NCI-H128 (cell line): ENCODE data around the gene TENM4.
"Not testable (repeated sequence)": the region's sequence is repeated elsewhere in the genome, so short reads cannot be mapped to it uniquely, and the experiment has no call there.

Experiments used
- DNase-seq: peaks from one replicate; lab custom pipeline; 2025; ENCODE audit not compliant: unreplicated experiment; lab: John Stamatoyannopoulos, UW

The TENM4 gene

DNA sequence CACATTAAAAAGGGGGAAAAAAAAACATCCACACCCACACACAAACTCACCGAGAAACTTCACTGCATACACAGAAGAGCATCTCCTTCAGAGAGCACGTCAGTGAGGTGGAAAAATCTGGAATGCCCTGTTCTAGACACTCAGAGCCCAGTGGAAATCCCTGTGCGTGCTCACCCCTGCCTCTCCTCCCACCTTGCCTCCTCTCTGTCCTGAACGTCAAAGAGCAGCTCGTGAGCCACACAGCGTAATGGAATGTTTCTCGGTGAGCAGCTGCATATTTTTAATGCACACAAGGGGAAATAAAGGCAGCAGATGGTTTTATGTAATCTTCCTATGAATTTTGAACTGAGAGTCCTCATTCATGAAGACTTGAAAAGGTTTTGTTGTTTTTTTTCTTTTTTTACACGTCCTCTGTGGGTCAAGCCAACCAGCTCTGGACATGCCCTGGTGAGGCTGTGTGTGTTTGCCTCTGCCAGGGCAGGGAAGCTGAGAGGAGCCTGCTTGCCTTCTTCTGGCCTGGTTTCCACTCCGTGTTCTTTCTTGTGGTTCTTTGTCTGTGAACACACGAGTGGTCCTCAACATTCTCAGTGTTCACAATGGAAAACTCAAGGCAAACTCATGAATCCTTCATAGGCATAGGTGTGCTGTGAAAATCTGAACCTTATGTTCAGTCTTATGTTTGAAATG is 219.2 kb downstream of the TENM4 start:
- no peak for DNase-seq

DNA sequence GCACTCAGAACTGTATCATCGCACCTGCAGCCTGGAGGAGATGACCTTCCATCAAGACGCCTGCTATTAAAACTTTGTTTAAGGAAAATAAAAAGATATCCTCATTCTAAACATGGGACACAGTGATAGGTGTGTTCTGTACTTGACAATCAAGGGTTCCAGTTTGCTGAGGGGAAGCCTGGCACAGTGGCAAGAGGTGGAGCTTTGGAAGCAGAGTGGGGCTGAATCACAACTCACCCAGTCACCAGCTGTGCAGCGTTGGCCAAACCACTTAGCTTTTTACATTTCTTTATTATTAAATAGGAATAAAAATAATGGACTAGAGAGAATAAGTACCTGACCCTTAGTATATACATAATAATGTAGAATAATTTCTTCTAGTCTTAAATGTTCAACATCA is 220.7 kb downstream of the TENM4 start:
- DNase-seq, result no peak

DNA sequence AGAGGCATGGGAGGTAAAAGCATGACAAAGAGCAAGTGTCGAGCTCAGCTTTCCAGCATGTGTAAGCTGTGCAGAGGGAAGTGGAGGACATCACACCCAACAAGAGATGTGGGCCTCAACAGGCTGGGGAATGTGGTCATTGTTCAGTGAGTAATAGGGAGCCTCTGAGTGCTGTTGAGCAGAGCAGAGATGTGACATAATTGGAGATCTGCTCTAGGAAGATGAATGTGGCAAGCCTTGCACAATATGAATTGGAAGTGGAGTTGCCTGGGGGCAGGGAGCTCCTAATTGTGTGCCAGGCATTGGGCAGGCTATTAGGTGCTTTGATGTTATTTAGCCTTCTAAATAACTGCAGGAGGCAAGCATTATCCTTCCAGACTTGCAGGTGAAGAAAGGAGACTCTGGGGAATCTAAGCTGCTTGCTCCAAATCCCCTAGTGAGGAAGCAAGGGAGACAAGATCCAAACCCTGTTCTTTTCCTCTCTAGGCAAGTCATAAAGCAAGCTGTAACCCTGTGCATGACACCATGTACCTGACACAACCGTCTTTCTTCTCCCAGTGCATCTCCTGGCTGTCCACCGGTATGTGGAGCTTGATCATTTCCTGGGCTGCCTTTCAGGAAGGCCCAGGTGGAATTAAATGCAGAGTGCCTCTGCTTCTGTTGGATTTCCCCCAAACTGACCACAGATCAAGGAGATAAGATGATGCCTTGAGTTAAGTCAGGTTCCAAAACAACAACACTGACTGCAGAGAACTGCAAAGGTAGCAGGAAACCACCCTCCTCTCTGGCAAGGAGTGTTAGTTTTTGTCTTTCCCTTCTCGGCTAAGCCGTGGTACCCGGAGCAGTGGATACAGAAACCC is 221.4 kb downstream of the TENM4 start:
- no peak for DNase-seq

DNA sequence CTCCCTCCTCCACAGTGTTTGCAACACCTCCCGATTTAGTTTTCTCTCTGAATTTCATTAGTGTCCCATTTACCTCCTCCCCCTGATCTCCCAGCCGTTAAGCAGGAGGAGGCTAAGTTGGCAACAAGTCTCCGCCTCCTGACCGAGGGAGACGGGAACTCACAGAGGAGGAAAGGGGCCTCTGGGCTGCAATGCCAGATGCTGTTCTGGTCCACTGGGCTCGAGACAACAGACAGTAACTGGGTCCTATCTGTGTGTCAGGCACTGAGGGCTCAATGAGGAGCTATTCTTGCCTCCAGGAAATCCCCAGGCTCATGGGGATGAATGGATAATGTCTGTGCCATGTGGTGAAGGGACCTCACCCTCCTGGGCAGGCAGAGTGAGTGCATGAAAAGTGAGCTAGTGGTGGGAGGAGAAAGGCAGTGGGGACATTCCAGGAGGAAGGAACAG is 228.1 kb downstream of the TENM4 start:
- no peak for DNase-seq

DNA sequence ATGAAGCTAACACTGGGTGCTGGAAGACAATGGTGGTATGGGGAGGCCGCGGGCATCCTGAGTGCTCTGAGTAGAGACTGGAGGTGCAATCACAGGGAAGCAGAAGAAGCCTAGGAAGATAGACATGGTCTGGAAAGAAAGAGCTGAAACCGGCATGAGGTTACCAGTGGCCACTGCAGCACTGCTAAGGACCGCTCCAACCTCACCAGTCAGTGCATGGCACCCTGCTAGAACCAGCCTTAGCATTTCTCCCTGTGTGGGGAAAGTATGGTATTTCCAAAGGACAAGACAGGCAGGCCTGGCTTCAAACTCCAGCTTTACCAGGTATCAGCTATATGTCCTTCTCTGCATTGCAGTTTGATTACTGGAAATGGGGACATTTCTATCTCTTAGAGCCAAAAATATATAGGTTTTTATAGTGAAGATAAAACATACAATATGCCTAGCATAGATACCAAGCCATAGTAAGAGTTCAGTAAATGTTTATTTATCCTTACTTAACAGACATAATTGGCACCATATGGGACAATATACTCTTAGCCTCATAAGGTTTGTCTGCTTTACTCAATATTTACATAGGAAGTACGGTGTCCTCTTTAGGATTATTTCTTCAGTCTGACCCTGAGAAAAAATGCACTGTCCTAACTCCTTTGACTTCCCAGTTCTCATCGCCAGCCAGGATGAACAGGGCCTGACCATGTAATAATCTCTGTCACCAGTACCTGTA is 231.1 kb downstream of the TENM4 start:
- DNase-seq, result no peak

DNA sequence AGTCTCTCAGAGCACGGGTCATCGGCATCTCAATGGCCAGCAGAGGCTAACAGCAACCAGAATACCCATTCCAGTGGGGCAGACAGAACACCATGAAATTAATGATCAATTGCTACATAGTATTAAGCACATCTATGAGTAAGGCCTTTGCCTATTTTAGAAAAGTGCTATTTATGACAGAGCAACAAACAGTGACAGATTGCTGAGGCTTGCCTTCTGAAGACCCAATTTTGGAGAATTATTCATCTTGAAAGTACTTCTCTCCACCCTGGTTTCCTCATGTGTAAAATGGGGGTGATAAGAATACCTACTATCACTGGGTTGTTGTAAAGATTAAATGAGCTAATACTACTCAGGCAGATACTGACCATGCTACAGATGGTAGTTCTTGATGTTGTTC is 232.7 kb downstream of the TENM4 start:
- no peak for DNase-seq

DNA sequence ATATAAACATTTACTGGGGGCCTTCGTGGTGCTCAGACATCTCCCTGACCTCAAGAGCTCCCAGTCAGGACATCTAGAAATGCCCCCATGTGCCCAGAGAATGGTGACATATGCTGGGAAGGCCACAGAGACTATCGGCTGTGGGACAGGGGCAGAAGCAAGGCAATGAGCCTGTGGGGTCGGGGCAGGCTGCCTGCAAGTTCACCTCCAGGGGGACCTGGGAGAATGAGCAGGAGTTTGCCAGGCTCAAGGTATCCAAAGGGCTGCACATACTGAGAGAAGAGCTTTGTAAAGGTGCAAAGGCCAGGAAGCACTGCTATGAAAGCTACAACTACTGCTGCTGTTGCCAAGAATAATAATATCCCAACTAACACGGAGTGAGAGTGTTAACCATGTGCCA is 233.9 kb downstream of the TENM4 start:
- DNase-seq, result no peak

DNA sequence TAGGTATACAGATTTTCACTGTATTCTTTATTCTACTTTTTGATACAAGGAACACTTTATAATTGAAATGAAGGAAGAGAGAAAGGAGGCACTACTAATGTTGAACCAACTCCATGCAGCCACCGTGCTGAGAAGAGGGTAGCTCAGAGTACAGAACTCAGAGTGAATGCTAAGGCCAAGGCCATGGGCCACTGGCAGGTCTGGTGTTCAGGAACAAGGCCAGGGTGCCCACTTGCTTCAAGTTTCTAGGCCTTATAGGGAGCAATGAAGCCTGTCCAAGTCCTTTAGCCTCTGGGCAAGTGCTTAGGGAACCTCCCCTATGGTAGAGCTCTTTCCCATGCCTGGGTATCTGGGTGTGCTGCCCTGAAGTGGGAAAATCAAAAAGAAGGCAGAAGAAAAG is 235.0 kb downstream of the TENM4 start:
- no peak for DNase-seq

DNA sequence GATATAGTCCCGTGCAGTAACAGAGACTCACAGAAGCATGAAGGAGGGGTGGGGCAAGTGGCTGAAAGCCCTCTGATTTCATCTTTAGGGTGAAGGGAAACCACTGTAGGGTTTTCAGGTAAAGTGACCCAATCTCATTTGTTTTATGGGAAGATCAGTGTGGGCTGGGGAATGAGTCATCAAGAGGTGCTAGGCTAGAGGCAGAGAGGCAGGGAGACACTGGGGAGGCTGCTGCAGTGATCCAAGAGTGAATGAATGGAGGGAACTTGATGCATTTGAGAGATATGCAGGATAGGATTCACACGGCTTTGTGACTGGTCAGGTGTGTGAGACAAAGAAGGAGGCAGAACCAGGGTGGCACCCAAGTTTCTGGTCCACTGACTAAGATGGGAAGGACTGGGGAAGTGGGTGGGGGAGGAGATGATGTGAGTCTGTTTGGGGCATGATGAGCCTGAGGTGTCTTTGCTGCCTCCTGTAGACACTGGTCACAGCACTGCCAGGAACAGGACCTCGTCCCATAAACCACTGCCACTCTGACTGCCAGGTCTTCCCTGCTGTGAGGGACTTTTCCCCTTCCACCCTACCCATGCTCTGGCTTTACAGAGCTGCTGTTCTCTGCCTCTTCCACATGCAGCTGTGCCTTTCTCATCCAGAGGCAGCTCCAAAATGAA is 239.0 kb downstream of the TENM4 start:
- DNase-seq, result no peak

DNA sequence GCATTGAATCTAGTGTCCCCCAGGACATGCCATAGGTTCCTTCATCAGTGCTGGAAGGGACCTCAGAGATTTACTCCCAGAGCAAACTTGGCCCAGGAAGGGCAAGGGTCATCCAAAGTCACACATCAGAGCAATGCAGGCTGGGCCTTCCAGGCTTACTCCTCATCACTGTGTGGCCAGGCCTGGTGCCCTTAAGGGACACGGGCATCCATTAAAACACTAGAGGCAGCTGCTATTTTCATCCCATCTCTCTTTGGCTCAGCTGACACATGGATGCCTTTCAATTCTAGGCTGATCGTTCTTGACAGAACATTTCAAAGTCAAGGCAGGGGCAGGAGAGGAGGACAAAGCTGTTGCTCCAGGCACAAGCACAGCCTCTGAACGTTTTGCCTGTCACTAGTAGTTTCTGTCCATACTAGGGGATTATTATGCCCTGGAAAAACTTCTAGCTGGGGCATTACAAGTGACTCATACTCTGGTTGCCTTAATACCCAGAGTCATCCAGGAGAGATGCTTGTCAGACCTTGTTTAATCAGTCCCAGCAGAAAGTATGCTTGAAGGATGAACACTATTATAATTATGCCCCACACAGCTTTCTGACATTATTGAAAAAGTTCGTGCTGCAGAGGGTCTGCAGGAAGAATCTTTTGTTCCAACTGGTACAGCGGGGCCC is 240.3 kb downstream of the TENM4 start:
- no peak for DNase-seq

DNA sequence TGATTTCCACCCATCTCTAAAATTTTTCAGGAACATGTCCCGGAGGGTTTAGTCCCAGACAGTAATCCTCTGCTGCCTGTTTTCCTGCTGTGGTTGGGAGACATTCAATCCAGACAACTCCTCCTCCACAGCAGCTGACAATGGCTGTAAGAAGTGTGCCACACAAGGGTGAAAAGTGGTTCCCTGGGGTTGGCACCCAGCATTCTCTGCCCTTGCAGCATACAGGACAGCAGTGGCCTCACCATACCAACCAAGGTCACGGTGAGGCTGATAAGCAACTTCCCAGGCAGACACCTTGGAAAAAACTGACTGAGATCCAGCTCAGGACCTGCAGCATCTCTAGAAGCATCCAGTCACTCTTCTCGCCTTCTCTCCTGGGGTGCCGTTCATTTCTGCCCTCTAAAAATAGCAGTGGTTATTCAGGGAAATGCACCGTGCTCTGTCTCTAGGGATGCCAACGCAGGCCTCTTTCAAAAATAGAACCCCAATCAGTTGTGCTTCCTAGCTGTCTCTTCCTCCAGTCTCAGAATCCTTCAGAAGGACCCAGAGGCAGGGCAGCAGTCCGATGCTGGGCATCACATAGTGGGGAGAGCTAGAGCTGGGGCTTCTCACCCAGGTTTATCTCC is 241.0 kb downstream of the TENM4 start:
- no peak for DNase-seq

DNA sequence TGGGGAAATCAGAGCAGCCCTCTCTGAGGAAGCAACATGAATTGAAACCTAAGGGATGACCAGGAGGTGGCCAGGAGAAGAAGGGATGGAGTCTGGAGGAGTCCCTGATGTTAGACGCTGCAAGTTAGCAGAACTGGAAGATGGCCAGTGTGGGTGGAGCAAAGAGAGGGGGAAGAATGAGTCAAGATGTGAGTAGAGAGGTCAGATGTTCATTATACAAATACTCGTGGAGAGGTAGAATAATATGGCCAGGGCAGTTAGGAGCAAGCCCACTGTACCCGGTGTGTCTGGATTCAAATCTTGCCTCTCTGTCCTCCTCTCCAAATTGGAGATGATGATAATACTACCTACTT is 242.0 kb downstream of the TENM4 start:
- no peak for DNase-seq

DNA sequence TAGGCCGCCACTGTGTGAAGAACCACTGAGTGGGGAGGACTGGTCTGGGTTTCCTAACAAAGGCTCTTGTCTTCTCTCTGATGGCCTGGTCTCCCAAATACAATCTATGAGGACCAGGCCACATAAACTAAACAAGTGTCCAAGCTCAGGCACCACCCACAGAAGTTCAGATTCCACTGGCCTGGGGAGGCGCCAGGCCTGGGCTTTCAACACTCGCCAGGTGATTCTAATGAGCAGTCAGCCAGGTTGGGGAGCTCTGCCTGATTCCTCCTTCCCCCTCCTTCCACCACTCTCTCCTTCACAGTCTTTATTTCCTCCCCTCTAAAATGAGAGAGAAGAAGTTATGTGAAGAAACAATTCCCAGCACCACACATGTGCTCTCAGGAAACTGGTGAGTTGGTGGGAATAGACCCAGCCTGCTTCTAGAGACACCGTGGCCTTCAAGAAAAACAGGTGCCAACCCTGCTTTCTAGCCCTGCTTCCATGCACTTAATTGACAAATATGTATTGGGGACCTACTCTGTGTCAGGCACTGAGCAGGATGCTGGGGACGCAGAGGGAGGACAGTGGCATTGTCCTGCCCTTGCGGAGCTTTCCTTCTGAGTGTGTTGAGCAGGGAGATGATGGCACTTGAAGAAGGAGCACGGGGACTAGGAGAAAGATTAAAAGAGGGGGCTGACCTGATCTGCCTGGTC is 242.5 kb downstream of the TENM4 start:
- no peak for DNase-seq

DNA sequence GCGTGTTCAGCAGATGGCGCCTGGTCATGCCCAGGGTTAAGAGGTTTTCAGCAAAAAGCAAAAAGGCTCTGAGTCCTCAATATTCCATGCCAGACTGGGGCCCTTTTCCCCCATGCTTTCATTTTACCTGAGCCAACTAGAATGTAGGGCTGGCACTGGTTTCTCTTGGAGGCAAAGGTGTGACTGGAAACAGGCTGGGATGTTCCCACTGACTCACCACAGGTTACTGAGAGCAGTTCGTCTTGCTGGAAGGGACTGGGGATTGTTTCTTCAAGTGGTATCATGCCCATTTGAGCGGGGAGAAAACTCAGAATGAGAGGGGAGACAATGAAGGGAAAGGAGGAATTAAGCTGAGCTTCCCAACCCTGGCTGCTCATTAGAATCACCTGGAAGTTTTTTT is 243.9 kb downstream of the TENM4 start:
- no peak for DNase-seq

DNA sequence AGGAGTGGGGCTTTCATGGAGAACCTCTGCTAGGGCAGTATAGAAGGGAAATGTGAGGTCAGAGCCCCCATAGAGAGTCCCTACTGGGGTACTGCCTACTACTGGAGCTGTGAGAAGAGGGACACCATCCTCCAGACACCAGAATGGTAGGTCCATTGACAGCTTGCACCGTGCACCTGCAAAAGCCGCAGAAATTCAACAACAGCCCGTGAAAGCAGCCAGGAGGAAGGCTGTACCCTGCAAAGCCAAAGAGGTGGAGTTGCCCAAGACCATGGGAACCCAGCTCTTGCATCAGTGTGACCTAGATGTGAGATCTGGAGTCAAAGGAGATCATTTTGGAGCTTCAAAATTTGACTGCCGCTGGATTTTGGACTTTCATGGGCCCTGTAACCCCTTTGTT is 245.6 kb downstream of the TENM4 start:
- DNase-seq, result no peak

DNA sequence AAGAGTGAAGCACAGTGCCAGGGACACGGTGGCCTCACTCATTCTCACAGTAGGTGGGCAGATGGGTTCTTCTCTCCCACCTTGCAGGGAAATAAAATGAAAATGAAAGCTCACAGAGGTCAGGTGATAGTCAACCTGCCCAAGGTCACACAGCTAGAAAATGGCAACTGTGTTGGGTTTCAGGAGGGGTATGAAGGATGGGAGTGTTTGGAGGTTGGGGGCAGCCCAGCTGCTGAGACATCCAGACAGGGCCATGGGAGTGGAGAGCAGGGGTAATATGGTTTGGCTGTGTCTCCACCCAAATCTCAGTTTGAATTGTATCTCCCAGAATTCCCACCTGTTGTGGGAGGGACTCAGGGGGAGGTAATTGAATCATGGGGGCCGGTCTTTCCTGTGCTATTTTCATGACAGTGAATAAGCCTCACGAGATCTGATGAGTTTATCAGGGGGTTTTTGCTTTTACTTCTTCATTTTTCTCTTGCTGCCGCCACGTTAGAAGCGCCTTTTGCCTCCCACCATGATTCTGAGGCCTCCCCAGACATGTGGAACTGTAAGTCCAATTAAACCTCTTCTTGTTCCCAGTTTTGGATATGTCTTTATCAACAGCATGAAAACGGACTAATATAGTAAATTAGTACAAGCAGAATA is 247.0 kb downstream of the TENM4 start:
- DNase-seq, result no peak

DNA sequence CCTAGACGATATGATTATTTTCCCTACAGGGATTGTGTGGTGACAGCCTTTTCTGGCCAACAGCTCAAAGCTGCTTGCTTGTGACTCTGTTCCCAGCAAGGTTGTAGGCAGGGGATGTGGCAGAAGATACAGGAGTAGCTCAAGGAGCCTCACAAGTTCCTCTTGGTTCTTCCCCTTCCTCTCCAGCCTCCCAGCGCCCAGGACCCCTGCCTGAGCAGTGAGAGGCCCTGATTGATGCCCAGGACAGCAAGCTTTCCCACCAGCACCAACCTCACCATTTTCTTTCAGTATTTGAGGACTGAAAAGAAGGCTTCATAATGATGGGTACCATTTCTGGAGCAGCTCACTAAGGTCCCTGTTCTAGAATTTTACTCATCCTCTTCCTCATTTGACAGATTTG is 248.0 kb downstream of the TENM4 start:
- no peak for DNase-seq

DNA sequence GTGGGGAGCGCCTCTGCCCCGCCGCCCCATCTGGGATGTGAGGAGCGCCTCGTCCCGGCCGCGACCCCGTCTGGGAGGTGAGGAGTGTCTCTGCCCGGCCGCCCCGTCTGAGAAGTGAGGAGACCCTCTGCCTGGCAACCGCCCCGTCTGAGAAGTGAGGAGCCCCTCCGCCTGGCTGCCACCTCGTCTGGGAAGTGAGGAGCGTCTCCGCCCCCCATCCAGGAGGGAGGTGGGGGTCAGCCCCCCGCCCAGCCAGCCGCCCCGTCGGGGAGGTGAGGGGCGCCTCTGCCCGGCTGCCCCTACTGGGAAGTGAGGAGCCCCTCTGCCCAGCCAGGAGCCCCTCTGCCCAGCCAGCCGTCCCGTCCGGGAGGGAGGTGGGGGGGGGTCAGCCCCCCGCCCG is 249.1 kb downstream of the TENM4 start:
- not testable (repeated sequence) for DNase-seq

DNA sequence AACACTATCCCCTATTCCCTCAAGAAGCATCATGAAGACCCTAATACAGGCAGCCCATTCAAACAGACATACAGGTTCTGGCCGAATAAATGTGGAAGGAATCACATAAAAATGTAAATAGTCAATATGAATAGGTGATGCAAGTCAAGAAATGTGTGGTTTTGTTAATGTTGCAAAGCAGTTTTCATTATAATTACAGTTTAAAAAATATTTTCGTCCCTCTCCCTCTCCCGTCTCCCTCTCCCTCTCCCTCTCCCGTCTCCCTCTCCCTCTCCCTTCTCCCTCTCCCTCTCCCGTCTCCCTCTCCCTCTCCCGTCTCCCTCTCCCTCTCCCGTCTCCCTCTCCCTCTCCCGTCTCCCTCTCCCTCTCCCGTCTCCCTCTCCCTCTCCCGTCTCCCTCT is 250.3 kb downstream of the TENM4 start:
- not testable (repeated sequence) for DNase-seq
